ENCODE results near the gene IGF2R. TPM values are rescaled to one million over a fixed set of nuclear protein-coding genes. Genes with fewer than 3 reads are reported as not detected.
"Not testable (repeated sequence)": the region's sequence is repeated elsewhere in the genome, so short reads cannot be mapped to it uniquely, and the experiment has no call there.

The IGF2R gene
- total RNA-seq, 1 experiment from 2014 or later: 127 TPM

DNA sequence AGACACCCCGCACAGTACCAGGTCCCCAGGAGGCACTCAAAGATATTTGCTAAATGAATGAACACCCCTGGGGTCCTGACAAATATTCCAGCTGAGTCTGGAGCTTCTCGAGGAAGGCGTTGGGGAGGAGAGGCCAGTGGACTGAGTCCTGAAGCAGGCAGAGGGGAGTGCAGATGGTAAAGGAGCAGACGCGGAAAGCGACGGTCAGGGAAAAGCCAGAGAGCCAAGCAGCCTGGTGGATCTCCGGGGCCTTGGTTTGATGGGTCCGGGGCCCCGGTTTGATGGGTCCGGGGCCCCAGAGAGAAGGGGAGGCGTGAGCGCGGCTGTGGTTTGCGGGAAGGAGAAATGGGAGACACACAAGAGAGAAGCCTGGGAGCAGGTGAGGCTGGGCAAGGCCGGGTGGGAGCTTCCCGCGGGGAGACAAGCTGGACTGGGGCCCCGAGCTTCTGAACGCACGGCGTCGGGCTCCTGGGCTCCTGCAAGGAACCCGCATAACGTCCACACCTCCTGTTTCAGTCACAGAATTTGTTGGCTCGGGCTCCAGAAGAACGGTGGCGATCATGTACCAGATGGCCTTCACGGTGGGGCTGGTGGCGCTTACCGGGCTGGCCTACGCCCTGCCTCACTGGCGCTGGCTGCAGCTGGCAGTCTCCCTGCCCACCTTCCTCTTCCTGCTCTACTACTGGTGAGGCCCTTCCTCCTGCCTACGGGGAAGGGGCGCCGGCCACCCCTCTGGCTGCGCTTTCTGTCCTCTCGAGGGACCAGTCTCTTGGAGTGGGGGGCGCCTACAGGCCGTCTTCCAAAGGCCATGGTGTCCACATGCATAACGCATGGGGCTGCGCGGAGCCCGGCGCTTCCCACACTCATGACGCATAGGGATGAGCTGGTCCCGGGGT, 164.8 kb downstream of the IGF2R start:
- no TSS peak for BruUV-seq (replicated peaks)
- Mint-ChIP-seq H3K27me3 (ENCODE audit: unreplicated experiment) (no peaks in the 10 kb centered on the region), H3K4me3 (ENCODE audit: low read depth, unreplicated experiment) (no peak overlapping the region), H3K27ac (ENCODE audit: unreplicated experiment) (no peak overlapping the region), H3K36me3 (ENCODE audit: insufficient read depth, unreplicated experiment) (peaks cover 6% of the 10 kb centered on the region), H3K9me3 (ENCODE audit: low read depth, unreplicated experiment) (no peaks in the 10 kb centered on the region), H3K4me1 (ENCODE audit: low read depth, unreplicated experiment) (peaks cover 12% of the 10 kb centered on the region)
- no peak for TF ChIP-seq CTCF (IDR thresholded peaks at IDR 0.05; ENCODE audit: unreplicated experiment)
- CTCF ChIA-PET: no interaction called here
- no peak for DNase-seq
- intact Hi-C loops (cut with micrococcal nuclease; ENCODE audit: unreplicated experiment): no loop called here

DNA sequence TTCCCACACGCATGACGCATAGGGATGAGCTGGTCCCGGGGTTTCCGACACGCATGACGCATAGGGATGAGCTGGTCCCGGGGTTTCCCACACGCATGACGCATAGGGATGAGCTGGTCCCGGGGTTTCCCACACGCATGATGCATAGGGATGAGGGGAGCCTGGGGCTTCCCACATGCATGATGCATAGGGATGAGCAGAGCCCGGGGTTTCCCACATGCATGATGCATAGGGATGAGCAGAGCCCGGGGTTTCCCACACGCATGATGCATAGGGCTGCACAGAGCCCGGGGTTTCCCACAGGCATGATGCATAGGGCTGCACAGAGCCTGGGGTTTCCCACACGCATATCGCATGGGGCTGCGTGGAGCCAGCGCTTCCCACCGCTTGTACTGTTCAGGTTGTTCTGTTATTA, 165.5 kb downstream of the IGF2R start:
- CTCF ChIA-PET; BruUV-seq (replicated peaks); intact Hi-C loops (cut with micrococcal nuclease; ENCODE audit: unreplicated experiment); H3K36me3 Mint-ChIP-seq (ENCODE audit: insufficient read depth, unreplicated experiment); H3K9me3 Mint-ChIP-seq (ENCODE audit: low read depth, unreplicated experiment); H3K27me3 Mint-ChIP-seq (ENCODE audit: unreplicated experiment); DNase-seq; H3K27ac Mint-ChIP-seq (ENCODE audit: unreplicated experiment); H3K4me3 Mint-ChIP-seq (ENCODE audit: low read depth, unreplicated experiment): not testable (repeated sequence)
- peaks cover 18% of the 10 kb centered on the region for H3K4me1 Mint-ChIP-seq (ENCODE audit: low read depth, unreplicated experiment)

DNA sequence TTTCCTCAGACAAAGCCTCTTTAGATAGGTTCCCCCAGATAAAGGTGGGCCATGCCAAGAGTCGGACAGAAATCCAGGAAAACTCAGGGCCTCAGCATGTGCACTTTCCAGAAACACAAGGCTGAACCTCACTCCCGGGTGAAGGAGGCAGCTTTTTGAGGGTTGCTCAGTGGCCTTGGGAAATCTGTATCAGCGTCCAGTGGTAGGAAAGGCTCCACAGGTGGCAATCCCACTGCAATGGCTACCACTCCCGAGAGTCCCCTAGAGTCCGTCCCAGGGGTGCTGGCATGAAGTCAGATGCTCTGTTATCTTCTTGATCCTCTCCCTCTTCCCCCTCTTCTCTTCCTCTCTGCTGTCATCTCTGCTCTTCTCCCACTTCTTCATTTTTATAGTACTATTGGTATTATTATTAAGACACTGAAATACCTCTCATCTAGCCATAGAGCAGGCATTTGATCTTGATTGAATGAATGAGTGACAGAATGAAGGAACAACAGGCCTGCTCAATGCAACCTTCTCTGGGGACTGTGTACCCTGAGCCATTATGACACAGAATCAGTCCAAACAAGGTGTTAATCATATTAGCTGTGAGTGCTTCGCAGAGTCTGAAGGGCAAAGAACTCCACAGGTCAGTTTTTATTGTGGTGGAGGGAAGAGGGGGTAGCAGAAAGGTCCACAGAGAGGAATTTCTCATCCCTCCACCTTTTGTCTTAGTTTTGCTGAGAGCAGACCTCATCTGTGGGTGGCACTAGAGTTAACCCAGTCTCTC, 166.1 kb downstream of the IGF2R start:
- BruUV-seq (replicated peaks): no TSS peak
- Mint-ChIP-seq H3K27me3 (ENCODE audit: unreplicated experiment) (no peaks in the 10 kb centered on the region), H3K27ac (ENCODE audit: unreplicated experiment) (no peak overlapping the region), H3K4me1 (ENCODE audit: low read depth, unreplicated experiment) (peaks cover 24% of the 10 kb centered on the region), H3K4me3 (ENCODE audit: low read depth, unreplicated experiment) (no peak overlapping the region), H3K9me3 (ENCODE audit: low read depth, unreplicated experiment) (no peaks in the 10 kb centered on the region), H3K36me3 (ENCODE audit: insufficient read depth, unreplicated experiment) (peaks cover 12% of the 10 kb centered on the region)
- CTCF ChIA-PET: no interaction called here
- TF ChIP-seq CTCF (IDR thresholded peaks at IDR 0.05; ENCODE audit: unreplicated experiment): no peak
- DNase-seq: no peak
- intact Hi-C loops (cut with micrococcal nuclease; ENCODE audit: unreplicated experiment): loop anchor here (5.0 kb wide), 1 partner anchor 257 kb away; no protein-coding TSS in a partner anchor

GRCh38 chr6:160135907-160136655, 167.2 kb downstream of the IGF2R start:
- Mint-ChIP-seq H3K36me3 (ENCODE audit: insufficient read depth, unreplicated experiment) (peaks cover 8% of the 10 kb centered on the region), H3K27ac (ENCODE audit: unreplicated experiment) (no peak overlapping the region), H3K4me3 (ENCODE audit: low read depth, unreplicated experiment) (no peak overlapping the region), H3K27me3 (ENCODE audit: unreplicated experiment) (no peaks in the 10 kb centered on the region), H3K9me3 (ENCODE audit: low read depth, unreplicated experiment) (no peaks in the 10 kb centered on the region), H3K4me1 (ENCODE audit: low read depth, unreplicated experiment) (peaks cover 24% of the 10 kb centered on the region)
- no TSS peak for BruUV-seq (replicated peaks)
- no peak for DNase-seq
- no peak for TF ChIP-seq CTCF (IDR thresholded peaks at IDR 0.05; ENCODE audit: unreplicated experiment)
- CTCF ChIA-PET: no interaction called here
- intact Hi-C loops (cut with micrococcal nuclease; ENCODE audit: unreplicated experiment): loop anchor here (5.0 kb wide), 1 partner anchor 256 kb away; no protein-coding TSS in a partner anchor

Measured in Calu3 (cell line).